HG03442 (cell line): ENCODE data around the gene FOXP4.

Source experiments
- ATAC-seq: cut with Tn5 transposase; IDR thresholded peaks from one replicate; pipeline ENCODE4 v1.9.1; 2021; ENCODE audit warnings: mild to moderate bottlenecking, moderate library complexity; ENCODE audit not compliant: unreplicated experiment

FOXP4 gene

GRCh38 chr6:41582540-41582939 lies 36.4 kb downstream of the FOXP4 start:
- no peak for ATAC-seq

- no peak for ATAC-seq
These were observed 37.4 kb downstream of the FOXP4 start for GRCh38 chr6:41583565-41583964.

- no peak for ATAC-seq
These were observed 38.0 kb downstream of the FOXP4 start for GRCh38 chr6:41584205-41584604.

GRCh38 chr6:41584668-41585205 lies 38.6 kb downstream of the FOXP4 start:
- ATAC-seq, result no peak

- ATAC-seq, result no peak
These were observed 39.4 kb downstream of the FOXP4 start for GRCh38 chr6:41585605-41586004.

GRCh38 chr6:41586252-41587007 lies 40.2 kb downstream of the FOXP4 start:
- no peak for ATAC-seq

GRCh38 chr6:41587131-41587879 lies 41.1 kb downstream of the FOXP4 start:
- no peak for ATAC-seq

GRCh38 chr6:41588111-41588510 lies 41.9 kb downstream of the FOXP4 start:
- no peak for ATAC-seq

- ATAC-seq, result no peak
These were observed 43.0 kb downstream of the FOXP4 start for GRCh38 chr6:41589223-41589622.

- ATAC-seq, result no peak
These were observed 43.7 kb downstream of the FOXP4 start for GRCh38 chr6:41589636-41590622.

GRCh38 chr6:41591122-41591521 lies 44.9 kb downstream of the FOXP4 start:
- no peak for ATAC-seq

GRCh38 chr6:41591859-41592502 lies 45.8 kb downstream of the FOXP4 start:
- ATAC-seq, result no peak

- no peak for ATAC-seq
These were observed 47.2 kb downstream of the FOXP4 start for GRCh38 chr6:41593406-41593805.

- ATAC-seq, result no peak
These were observed 47.7 kb downstream of the FOXP4 start for GRCh38 chr6:41593839-41594238.

- ATAC-seq, result no peak
These were observed 48.1 kb downstream of the FOXP4 start for GRCh38 chr6:41594326-41594725.

- ATAC-seq, result no peak
These were observed 48.6 kb downstream of the FOXP4 start for GRCh38 chr6:41594766-41595165.

GRCh38 chr6:41595166-41595565 lies 49.0 kb downstream of the FOXP4 start:
- no peak for ATAC-seq

- ATAC-seq, result no peak
These were observed 50.0 kb downstream of the FOXP4 start for GRCh38 chr6:41596096-41596685.

GRCh38 chr6:41596807-41597206 lies 50.6 kb downstream of the FOXP4 start:
- no peak for ATAC-seq
